CD8-positive, alpha-beta memory T cell (primary cell): Measurements from ENCODE around the gene ADAMTSL1. TPM values are rescaled to one million over a fixed set of nuclear protein-coding genes. Genes with fewer than 3 reads are reported as not detected.

Experiments
- CTCF ChIA-PET: fragments of 350-600 bp; sonication (Branson Sonifier 250); formaldehyde crosslinking; loops from one replicate; lab custom pipeline; 2021; ENCODE audit warnings: antibody characterized with exemption; lab: Charles Lee
- POLR2A ChIA-PET: fragments of 350-600 bp; sonication (Branson Sonifier 250); formaldehyde crosslinking; loops from one replicate; lab custom pipeline; 2021; ENCODE audit warnings: antibody characterized with exemption; lab: Charles Lee
- DNase-seq, 5 donors: peaks; one replicate each; pipeline versions ENCODE4 v3.0.0 to v3.0.0-alpha.2; 2020 to 2022; ENCODE audit warnings: mixed read lengths in 1 of 5
- H3K27ac ChIP-seq: one replicate; pipeline ENCODE4 v1.7.0; 2013; ENCODE audit warnings: low read depth, mild to moderate bottlenecking, low read length, moderate library complexity
- H3K27me3 ChIP-seq: 2 replicates; pipeline ENCODE4 v1.7.0; 2013; ENCODE audit warnings: low read length, mild to moderate bottlenecking; ENCODE audit not compliant: insufficient read depth, poor library complexity, severe bottlenecking
- H3K36me3 ChIP-seq: 2 replicates; pipeline ENCODE4 v1.7.0; 2013; ENCODE audit warnings: mild to moderate bottlenecking, low read length, moderate library complexity; ENCODE audit not compliant: insufficient read depth
- H3K4me1 ChIP-seq: 2 replicates; pipeline ENCODE4 v1.7.0; 2013; ENCODE audit warnings: mild to moderate bottlenecking, low read length, moderate library complexity; ENCODE audit not compliant: insufficient read depth
- H3K4me3 ChIP-seq: 2 replicates; pipeline ENCODE4 v1.7.0; 2013; ENCODE audit warnings: mild to moderate bottlenecking, low read length
- H3K9me3 ChIP-seq: 2 replicates; pipeline ENCODE4 v1.7.0; 2013; ENCODE audit warnings: mild to moderate bottlenecking, low read length
- H3K27ac Mint-ChIP-seq, 8 donors: one replicate each; pipeline ENCODE4 v1.8.0; 2020 to 2021; ENCODE audit warnings: mixed read lengths in 8 of 8, mild to moderate bottlenecking in 6 of 8, inconsistent platforms in 3 of 8, moderate library complexity in 3 of 8
- H3K27me3 Mint-ChIP-seq, 2 donors: one replicate each; pipeline ENCODE4 v1.8.0; 2020 to 2021; ENCODE audit warnings: mixed read lengths in 2 of 2, mild to moderate bottlenecking in 1 of 2, moderate library complexity in 1 of 2
- H3K36me3 Mint-ChIP-seq, 3 donors: one replicate each; pipeline ENCODE4 v1.8.0; 2020 to 2021; ENCODE audit warnings: mixed read lengths in 3 of 3, inconsistent platforms in 1 of 3, mild to moderate bottlenecking in 1 of 3
- H3K4me1 Mint-ChIP-seq, 3 donors: one replicate each; pipeline ENCODE4 v1.8.0; 2020 to 2021; ENCODE audit warnings: mixed read lengths in 3 of 3, inconsistent platforms in 1 of 3, mild to moderate bottlenecking in 1 of 3
- H3K4me3 Mint-ChIP-seq, 7 donors: one replicate each; pipeline ENCODE4 v1.8.0; 2020 to 2021; ENCODE audit warnings: mixed read lengths in 7 of 7, mild to moderate bottlenecking in 6 of 7, moderate library complexity in 4 of 7, inconsistent platforms in 2 of 7
- H3K9me3 Mint-ChIP-seq, 5 donors: one replicate each; pipeline ENCODE4 v1.8.0; 2020 to 2022; ENCODE audit warnings: mixed read lengths in 5 of 5, mild to moderate bottlenecking in 3 of 5, moderate library complexity in 2 of 5, inconsistent platforms in 1 of 5
- polyA plus RNA-seq: library from polyadenylated mRNA; unstranded; fragments of 300-500 nt; fragmentation: Illumina TruSeq; gene quantifications from one replicate; pipeline ENCODE4 v1.2.3, GENCODE V29; 2021
- total RNA-seq, 2 experiments: library from RNA; stranded (reverse); gene quantifications; one replicate each; pipeline ENCODE4 v1.2.3, GENCODE V29; 2021

ADAMTSL1 gene
- total and polyA plus RNA-seq, 3 experiments from 2014 or later: not detected

GRCh38 chr9:18743421-18743820, 269.5 kb downstream of the ADAMTSL1 start:
- Mint-ChIP-seq H3K9me3 (no peaks in the 10 kb centered on the region), H3K27ac (no peak overlapping the region), H3K4me3 (no peak overlapping the region), H3K36me3 (no peaks in the 10 kb centered on the region), H3K4me1 (no peaks in the 10 kb centered on the region), H3K27me3 (peaks cover 4 to 6% of the 10 kb centered on the region in 2 donors)
- ChIA-PET CTCF (no interaction called here), POLR2A (no interaction called here)
- Histone ChIP-seq H3K4me3 (no peak overlapping the region), H3K9me3 (no peaks in the 10 kb centered on the region), H3K4me1 (no peaks in the 10 kb centered on the region), H3K27me3 (no peaks in the 10 kb centered on the region), H3K36me3 (no peaks in the 10 kb centered on the region), H3K27ac (no peak overlapping the region)
- DNase-seq: no peak

- H3K9me3 Mint-ChIP-seq: no peaks in the 10 kb centered on the region
- H3K27me3 Mint-ChIP-seq: peaks cover 4 to 6% of the 10 kb centered on the region in 2 donors
- CTCF ChIA-PET: no interaction called here
- H3K36me3 Mint-ChIP-seq: no peaks in the 10 kb centered on the region
- no peak for DNase-seq
- Histone ChIP-seq H3K9me3 (no peaks in the 10 kb centered on the region), H3K27ac (no peak overlapping the region), H3K4me1 (no peaks in the 10 kb centered on the region), H3K36me3 (no peaks in the 10 kb centered on the region), H3K27me3 (no peaks in the 10 kb centered on the region), H3K4me3 (no peak overlapping the region)
- no peak overlapping the region for H3K4me3 Mint-ChIP-seq
- no peak overlapping the region for H3K27ac Mint-ChIP-seq
- no peaks in the 10 kb centered on the region for H3K4me1 Mint-ChIP-seq
- POLR2A ChIA-PET: no interaction called here
Observed at GRCh38 chr9:18743971-18744370, 270.0 kb downstream of the ADAMTSL1 start.

GRCh38 chr9:18745710-18746109, 271.8 kb downstream of the ADAMTSL1 start:
- Histone ChIP-seq H3K27me3 (no peaks in the 10 kb centered on the region), H3K9me3 (no peaks in the 10 kb centered on the region), H3K4me3 (no peak overlapping the region), H3K27ac (no peak overlapping the region), H3K4me1 (no peaks in the 10 kb centered on the region), H3K36me3 (no peaks in the 10 kb centered on the region)
- no peaks in the 10 kb centered on the region for H3K36me3 Mint-ChIP-seq
- no peaks in the 10 kb centered on the region for H3K9me3 Mint-ChIP-seq
- peaks cover 4 to 7% of the 10 kb centered on the region in 2 donors for H3K27me3 Mint-ChIP-seq
- no peak for DNase-seq
- ChIA-PET POLR2A (no interaction called here), CTCF (no interaction called here)
- H3K4me1 Mint-ChIP-seq: no peaks in the 10 kb centered on the region
- no peak overlapping the region for H3K27ac Mint-ChIP-seq
- no peak overlapping the region for H3K4me3 Mint-ChIP-seq

GRCh38 chr9:18746631-18747030, 272.7 kb downstream of the ADAMTSL1 start:
- no peak overlapping the region for H3K27ac ChIP-seq
- H3K4me1 Mint-ChIP-seq: no peaks in the 10 kb centered on the region
- H3K9me3 ChIP-seq: no peaks in the 10 kb centered on the region
- no peaks in the 10 kb centered on the region for H3K27me3 ChIP-seq
- POLR2A ChIA-PET: no interaction called here
- no peaks in the 10 kb centered on the region for H3K36me3 ChIP-seq
- CTCF ChIA-PET: no interaction called here
- H3K9me3 Mint-ChIP-seq: no peaks in the 10 kb centered on the region
- H3K4me3 Mint-ChIP-seq: no peak overlapping the region
- no peak overlapping the region for H3K4me3 ChIP-seq
- no peak for DNase-seq
- H3K27me3 Mint-ChIP-seq: peaks cover 4 to 7% of the 10 kb centered on the region in 2 donors
- H3K4me1 ChIP-seq: no peaks in the 10 kb centered on the region
- H3K27ac Mint-ChIP-seq: no peak overlapping the region
- no peaks in the 10 kb centered on the region for H3K36me3 Mint-ChIP-seq

GRCh38 chr9:18747595-18747994, 273.6 kb downstream of the ADAMTSL1 start:
- H3K36me3 ChIP-seq: no peaks in the 10 kb centered on the region
- peaks cover 4 to 6% of the 10 kb centered on the region in 2 donors for H3K27me3 Mint-ChIP-seq
- no peak overlapping the region for H3K27ac Mint-ChIP-seq
- H3K27ac ChIP-seq: no peak overlapping the region
- no peak overlapping the region for H3K4me3 ChIP-seq
- H3K27me3 ChIP-seq: no peaks in the 10 kb centered on the region
- CTCF ChIA-PET: no interaction called here
- no peaks in the 10 kb centered on the region for H3K9me3 ChIP-seq
- no peak overlapping the region for H3K4me3 Mint-ChIP-seq
- POLR2A ChIA-PET: no interaction called here
- no peak for DNase-seq
- H3K4me1 ChIP-seq: no peaks in the 10 kb centered on the region
- H3K36me3 Mint-ChIP-seq: no peaks in the 10 kb centered on the region
- H3K4me1 Mint-ChIP-seq: no peaks in the 10 kb centered on the region
- no peaks in the 10 kb centered on the region for H3K9me3 Mint-ChIP-seq

GRCh38 chr9:18748251-18748701, 274.3 kb downstream of the ADAMTSL1 start:
- Mint-ChIP-seq H3K4me1 (no peaks in the 10 kb centered on the region), H3K27me3 (peaks cover 4 to 6% of the 10 kb centered on the region in 2 donors), H3K9me3 (no peaks in the 10 kb centered on the region), H3K27ac (no peak overlapping the region), H3K36me3 (no peaks in the 10 kb centered on the region), H3K4me3 (no peak overlapping the region)
- ChIA-PET CTCF (no interaction called here), POLR2A (no interaction called here)
- Histone ChIP-seq H3K4me3 (no peak overlapping the region), H3K9me3 (no peaks in the 10 kb centered on the region), H3K27me3 (no peaks in the 10 kb centered on the region), H3K4me1 (no peaks in the 10 kb centered on the region), H3K36me3 (no peaks in the 10 kb centered on the region), H3K27ac (no peak overlapping the region)
- DNase-seq: no peak

GRCh38 chr9:18749711-18750110, 275.8 kb downstream of the ADAMTSL1 start:
- no peaks in the 10 kb centered on the region for H3K9me3 Mint-ChIP-seq
- no peak overlapping the region for H3K27ac Mint-ChIP-seq
- no peak for DNase-seq
- CTCF ChIA-PET: no interaction called here
- no peaks in the 10 kb centered on the region for H3K4me1 ChIP-seq
- no peak overlapping the region for H3K4me3 ChIP-seq
- H3K9me3 ChIP-seq: no peaks in the 10 kb centered on the region
- POLR2A ChIA-PET: no interaction called here
- H3K36me3 ChIP-seq: no peaks in the 10 kb centered on the region
- H3K27me3 Mint-ChIP-seq: peaks cover 4 to 6% of the 10 kb centered on the region in 2 donors
- no peak overlapping the region for H3K4me3 Mint-ChIP-seq
- H3K36me3 Mint-ChIP-seq: no peaks in the 10 kb centered on the region
- no peak overlapping the region for H3K27ac ChIP-seq
- no peaks in the 10 kb centered on the region for H3K27me3 ChIP-seq
- H3K4me1 Mint-ChIP-seq: no peaks in the 10 kb centered on the region

- Mint-ChIP-seq H3K9me3 (no peaks in the 10 kb centered on the region), H3K27me3 (peaks cover 0 to 3% of the 10 kb centered on the region in 2 donors), H3K4me3 (no peak overlapping the region), H3K36me3 (no peaks in the 10 kb centered on the region), H3K4me1 (no peaks in the 10 kb centered on the region), H3K27ac (no peak overlapping the region)
- Histone ChIP-seq H3K36me3 (no peaks in the 10 kb centered on the region), H3K4me3 (no peak overlapping the region), H3K9me3 (no peaks in the 10 kb centered on the region), H3K27me3 (no peaks in the 10 kb centered on the region), H3K4me1 (no peaks in the 10 kb centered on the region), H3K27ac (no peak overlapping the region)
- CTCF ChIA-PET: no interaction called here
- DNase-seq: no peak
- POLR2A ChIA-PET: no interaction called here
Observed at GRCh38 chr9:18753904-18754303, 280.0 kb downstream of the ADAMTSL1 start.

- no peak for DNase-seq
- ChIA-PET CTCF (no interaction called here), POLR2A (no interaction called here)
- Histone ChIP-seq H3K9me3 (no peaks in the 10 kb centered on the region), H3K4me1 (no peaks in the 10 kb centered on the region), H3K27me3 (no peaks in the 10 kb centered on the region), H3K36me3 (no peaks in the 10 kb centered on the region), H3K27ac (no peak overlapping the region), H3K4me3 (no peak overlapping the region)
- no peaks in the 10 kb centered on the region for H3K36me3 Mint-ChIP-seq
- H3K4me1 Mint-ChIP-seq: no peaks in the 10 kb centered on the region
- peaks cover 0 to under 1% of the 10 kb centered on the region in 2 donors for H3K27me3 Mint-ChIP-seq
- H3K27ac Mint-ChIP-seq: no peak overlapping the region
- H3K9me3 Mint-ChIP-seq: no peaks in the 10 kb centered on the region
- no peak overlapping the region for H3K4me3 Mint-ChIP-seq
Observed at GRCh38 chr9:18754537-18754936, 280.6 kb downstream of the ADAMTSL1 start.
